DMS114 treated with DMSO at 0.1 percent for 48 hours (cell line): ENCODE data around the gene AKR1C2.
"Not testable (repeated sequence)": the region's sequence is repeated elsewhere in the genome, so short reads cannot be mapped to it uniquely, and the experiment has no call there.

Experiments used
- DNase-seq: peaks from one replicate; lab custom pipeline; 2025; ENCODE audit not compliant: unreplicated experiment; lab: John Stamatoyannopoulos, UW

Gene AKR1C2

DNA sequence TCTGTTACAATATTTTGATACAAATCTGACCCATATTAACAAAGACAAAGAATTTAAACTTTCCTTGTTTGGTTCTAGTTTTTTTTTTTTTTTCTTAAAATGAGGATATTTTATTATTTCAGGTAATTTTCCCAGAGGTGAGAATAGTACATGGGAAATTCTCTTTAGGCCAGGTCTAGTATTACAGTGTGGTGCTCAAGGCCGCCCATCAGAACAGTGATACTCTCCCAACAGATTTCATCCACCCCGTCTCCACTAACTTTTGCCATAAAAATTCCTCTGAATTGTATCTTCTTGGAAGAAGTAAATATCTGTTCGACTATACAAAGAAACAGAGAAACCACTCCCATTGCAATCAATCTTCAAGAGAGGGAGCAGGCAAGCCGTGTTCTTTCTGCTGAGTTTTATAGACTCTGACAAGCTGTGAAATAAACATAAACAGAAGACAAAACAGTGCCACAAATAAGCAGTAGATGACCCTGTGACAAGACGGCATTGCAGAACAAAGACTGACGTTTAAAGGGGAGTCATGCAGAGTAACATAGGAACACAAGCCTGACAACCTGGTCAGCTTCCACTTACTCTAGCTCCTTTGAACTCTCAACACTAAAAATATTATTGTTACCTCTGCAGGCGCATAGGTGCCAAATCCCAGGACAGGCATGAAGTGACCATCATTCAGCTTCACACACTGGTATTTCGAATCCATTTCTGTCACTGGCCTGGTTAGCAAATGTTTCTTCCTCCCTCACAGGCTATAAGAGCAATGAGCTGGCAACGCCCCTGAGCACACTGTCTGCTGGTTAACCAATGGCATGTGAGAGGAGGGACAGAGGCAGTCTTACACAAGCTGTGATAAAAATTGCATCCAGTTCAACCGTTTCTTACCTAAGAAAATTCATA, at the start of gene AKR1C2:
Gene AKR1C2 (minus strand): TSS at position 731 of the 903 bp plus-strand sequence. CDS start 22 bp downstream, at position 709.
- not testable (repeated sequence) for DNase-seq

DNA sequence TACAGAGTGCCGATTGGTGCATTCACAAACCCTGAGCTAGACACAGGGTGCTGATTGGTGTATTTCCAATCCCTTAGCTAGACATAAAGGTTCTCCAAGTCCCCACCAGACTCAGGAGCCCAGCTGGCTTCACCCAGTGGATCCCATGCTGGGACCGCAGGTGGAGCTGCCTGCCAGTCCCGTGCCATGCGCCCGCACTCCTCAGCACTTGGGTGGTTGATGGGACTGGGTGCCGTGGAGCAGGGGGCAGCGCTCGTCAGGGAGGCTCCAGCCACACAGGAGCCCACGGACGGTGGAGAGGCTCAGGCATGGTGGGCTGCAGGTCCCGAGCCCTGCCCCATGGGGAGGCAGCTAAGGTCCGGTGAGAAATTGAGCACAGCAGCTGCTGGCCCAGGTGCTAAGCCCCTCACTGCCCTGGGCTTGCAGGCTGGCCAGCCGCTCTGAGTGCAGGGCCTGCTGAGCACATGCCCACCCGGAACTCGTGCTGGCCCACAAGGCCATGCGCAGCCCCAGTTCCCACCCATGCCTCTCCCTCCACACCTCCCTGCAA, 49.4 kb upstream of the AKR1C2 start:
- DNase-seq: not testable (repeated sequence)

DNA sequence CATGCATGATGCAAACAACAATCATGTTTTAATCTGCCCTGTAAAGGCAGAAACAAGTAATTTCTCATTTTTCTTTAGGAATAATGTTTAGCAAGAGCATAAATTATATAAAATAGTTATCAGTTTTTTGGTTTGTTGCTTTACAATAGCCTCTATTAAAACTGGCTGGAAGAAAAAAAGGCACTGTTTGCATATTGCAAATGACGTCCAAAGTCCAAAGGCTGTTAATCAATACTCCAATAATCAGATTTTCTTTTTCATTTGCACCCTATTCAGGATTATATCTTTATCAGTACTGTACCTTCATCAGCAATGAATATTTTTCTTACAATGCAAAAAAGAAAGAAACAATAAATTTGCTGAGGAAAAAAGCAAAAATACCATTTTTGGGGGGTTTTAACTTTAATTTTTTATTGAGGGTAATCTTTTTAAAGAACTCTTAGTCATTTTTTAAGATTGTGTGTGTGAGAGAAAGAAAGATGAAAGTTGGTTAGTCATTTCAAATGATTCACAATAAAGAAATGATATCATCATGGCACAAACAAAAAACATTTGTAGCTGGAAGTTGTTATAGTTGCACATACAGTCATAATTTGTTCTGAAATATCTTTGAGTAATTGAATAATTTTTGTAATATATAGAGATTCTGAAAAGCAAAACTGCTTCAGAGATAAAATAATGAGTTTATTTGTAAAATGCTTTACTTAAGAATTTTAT, 44.4 kb upstream of the AKR1C2 start:
- DNase-seq: no peak

DNA sequence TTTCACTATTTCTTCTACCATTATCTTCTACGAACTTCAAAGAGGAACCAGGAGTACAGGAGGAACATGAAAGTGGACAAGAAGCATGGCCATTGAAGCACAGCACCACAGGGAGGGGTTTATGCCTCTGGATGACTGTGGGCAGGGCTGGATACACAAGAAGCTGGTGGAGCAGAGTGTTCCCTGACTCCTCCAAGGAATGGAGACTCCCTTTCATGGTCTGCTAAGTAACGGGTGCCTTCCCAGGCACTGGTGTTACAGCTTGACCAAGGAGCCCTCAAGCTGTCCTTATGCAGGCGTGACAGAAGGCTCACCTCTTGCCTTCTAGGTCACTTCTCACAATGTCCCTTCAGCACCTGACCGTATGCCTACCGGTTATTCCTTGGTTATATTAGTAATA, 43.4 kb upstream of the AKR1C2 start:
- not testable (repeated sequence) for DNase-seq

DNA sequence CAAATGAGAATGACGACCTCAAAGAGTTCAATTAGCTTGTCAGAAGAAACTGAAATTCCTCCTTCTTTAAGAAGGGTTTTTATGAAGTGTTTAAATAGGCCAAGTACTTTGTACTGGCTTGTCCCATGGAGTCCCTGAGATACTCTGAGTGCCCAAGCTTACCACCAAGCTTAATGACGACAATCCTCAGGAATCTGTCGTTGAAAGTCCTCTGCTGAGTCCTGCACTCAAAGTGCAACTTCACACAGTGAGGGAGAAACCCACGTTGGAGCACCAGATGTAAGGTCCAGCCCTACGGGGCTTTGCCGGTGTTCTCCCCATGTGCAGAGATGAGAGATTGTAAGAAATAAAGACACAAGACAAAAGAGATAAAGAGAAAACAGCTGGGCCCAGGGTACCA, 42.8 kb upstream of the AKR1C2 start:
- no peak for DNase-seq

DNA sequence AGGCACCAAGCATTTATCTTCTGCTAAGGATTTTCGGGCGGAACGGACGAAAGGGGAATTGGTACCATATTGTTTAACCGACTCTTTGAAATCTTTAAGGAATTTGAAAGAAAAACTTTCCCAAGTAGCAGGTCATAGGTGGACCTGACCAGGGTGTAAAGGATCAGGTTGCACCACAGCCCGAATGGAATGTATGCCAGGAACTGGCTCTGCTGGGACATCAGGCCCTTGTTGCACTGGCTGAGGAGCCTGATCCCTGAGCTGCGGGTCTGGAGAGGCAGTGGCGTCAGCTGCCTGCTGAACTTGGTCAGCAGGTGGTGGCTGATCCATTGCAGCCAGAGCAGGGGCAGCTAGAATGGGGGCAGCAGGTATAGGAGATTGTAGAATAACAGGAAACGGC, 41.4 kb upstream of the AKR1C2 start:
- no peak for DNase-seq

DNA sequence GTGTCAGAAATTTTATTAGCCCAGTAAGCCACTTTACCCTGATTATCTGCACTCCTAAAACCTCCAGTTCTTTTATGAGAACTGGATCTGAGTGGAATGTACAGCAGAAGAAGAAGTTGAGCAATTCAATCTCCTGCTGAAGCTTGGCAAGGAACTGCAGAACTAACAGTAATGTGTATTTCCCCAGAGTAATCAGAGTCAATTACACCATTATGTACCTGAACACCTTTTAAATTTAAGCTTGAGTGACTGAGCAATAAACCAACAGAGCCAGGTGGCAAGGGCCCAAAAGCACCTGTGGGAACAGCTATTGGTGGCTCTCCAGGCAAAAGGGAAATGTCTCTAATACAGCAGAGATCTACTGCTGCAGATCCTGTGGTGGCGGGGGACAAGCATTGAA, 40.1 kb upstream of the AKR1C2 start:
- DNase-seq: no peak

DNA sequence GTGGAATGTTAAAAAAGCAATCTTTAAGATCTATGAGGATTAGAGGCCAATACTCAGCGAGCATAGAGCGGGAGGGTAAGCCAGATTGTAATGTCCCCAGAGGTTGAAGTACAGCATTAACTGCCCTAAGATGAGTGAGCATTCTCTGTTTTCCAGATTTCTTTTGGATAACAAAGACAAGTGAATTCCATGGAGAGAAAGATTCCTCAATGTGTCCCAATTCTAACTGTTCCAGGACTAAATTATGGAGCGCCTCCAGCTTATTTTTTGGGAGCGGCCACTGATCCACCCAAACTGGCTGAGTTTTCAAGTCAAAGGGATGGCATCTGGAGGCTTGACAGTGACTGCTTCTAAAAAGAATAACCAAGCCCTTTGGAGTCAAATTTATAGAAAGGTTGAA, 39.3 kb upstream of the AKR1C2 start:
- DNase-seq: no peak

DNA sequence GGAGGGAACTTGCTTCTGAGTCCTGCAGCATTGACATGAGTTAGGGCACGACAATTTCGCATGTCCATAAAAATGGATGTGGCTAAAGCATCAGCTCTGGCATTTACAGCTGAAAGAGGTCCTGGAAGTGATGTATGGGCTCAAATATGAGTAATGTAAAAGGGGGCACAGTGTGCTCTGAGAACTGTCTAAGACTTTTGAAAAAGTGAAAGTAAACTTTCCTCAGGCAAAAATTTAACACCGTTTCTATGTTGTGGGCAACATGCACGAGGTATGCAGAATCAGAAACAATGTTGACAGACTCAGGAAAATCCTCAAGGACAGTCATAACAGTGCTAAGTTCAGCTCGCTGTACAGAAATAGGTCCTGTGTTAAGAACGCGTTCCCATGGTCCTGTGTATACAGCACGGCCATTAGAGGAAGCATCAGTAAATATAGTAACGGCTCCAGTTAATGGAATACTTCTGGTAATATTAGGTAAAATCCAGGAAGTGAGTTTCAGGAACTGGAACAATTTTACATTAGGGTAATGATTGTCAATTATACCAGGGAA, 37.9 kb upstream of the AKR1C2 start:
- no peak for DNase-seq

DNA sequence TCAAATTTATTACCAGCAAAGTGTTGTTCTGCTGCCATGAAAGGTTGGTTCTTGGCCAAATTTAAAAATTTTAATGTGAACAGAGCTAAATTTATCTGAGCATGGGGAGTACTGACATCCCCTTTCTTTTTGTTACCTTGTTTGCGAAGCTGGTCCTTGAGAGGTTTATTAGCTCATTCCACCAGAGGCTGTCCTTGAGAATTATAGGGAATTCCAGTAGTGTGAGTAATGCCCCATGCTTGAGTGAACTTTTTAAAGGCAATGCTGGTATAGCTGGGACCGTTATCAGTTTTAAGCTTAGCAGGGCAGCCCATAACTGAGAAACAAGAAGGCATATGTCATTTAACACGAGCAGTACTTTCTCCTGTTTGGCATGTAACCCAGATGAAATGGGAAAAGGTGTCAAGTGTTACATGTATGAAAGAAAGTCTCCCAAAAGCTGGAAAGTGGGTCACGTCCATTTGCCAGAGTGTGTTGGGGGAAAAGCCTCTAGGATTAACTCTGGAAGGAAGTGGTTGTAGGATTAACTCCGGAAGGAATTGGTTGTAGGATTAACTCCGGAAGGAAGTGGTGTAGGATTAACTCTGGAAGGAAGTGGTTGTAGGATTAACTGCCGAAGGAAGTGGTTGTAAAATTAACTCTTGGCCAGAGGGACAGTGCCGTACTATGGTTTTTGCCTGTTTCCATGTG, 37.3 kb upstream of the AKR1C2 start:
- DNase-seq: no peak

DNA sequence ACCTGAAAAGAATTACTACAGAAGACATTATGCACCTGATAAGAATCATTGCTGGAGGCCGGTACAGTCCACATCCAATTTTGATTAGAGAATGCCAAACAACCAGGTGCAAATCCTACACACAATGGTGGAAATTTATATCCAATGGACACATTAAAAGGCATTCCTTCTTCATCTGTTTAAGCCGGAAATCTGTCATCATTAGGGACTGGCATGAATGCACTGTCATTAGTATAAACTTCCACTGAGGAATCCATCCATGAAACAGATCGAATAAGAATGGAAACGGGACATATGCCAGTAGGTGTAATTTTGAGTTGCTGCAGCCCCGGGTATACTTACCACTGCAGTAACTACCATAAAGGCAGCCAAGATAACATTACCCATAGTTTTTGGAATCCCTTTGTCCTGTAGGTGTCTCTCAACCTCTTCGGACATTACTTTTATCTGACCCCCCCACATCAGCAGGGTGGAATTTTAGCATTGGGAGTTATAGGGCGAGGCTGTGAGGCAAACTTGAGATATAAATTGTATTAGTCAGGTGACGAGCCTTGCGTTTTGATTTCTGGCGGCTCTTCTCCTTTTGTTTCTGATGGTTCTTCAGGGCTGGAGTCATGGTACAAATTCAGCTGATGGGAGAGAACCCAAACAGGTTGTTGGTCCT, 36.5 kb upstream of the AKR1C2 start:
- DNase-seq: no peak

DNA sequence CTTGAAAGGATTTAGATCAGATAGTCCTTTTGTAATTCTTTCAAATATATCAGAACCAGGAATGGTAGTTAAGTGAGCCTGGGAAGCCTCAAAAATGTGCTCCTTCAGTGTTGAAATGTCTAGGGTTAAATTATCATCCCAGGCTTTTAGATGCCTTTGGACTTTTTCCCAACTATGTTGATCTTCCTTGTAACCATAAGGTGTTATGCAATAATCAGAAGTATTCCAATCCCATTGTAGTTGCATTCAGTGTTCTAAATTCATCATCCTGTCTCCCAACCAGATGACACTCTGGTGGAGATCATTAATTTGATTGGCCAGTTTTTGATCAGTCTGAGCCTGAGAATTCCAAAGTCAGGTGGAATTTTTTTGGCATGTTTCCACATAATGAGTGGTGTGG, 35.1 kb upstream of the AKR1C2 start:
- DNase-seq: no peak

DNA sequence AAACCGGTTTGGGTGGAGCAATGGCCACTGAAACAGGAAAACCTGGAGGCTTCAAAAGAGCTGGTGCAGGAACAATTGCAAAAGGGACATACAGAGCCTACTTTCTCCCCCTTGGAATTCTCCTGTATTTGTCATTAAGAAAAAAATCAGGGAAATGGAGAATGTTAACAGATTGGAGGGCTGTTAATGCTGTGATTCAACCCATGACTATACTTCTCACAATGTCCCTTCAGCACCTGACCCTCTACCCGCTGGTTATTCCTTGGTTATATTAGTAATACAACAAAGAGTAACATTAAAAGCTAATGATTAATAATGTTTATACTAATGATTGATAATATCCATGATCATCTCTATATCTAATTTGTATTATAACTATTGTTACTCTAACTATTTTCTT, 34.4 kb upstream of the AKR1C2 start:
- no peak for DNase-seq

DNA sequence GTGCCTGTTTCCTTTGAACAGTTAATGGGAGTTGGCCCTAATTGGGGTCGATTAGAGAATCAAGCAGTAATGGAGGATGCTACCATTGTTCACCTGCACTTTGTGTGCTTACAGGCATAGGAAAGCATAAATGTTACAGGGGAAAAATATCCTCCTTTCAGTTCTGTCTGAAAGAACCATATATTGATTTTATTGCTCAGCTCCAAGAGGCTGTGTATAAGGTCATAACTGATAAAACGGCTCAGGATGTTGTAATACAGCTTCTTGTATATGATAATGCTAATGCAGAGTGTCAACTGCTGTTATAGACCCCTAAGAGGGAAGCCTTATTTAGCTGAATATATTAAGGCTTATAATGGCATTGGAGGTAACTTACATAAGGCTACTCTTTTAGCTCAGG, 32.9 kb upstream of the AKR1C2 start:
- no peak for DNase-seq

DNA sequence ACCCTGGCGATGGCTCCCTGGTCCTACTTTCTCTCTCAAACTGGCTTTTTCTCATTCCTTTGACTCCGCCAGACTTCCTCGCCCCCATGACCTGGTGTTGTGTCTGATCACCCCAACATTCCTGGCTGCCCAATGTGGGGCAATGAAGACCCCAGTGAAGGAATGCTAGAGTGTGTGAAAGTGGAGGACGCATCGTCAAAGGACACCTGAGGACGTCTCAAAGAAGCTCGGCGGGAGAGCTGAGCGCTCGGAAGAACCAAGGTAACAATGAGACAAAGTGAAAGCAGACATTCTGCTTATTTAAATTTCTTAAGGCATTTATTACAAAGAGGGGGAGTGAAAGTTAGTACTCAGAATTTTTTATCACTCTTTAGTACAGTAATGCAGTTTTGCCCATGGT, 31.7 kb upstream of the AKR1C2 start:
- DNase-seq: no peak

DNA sequence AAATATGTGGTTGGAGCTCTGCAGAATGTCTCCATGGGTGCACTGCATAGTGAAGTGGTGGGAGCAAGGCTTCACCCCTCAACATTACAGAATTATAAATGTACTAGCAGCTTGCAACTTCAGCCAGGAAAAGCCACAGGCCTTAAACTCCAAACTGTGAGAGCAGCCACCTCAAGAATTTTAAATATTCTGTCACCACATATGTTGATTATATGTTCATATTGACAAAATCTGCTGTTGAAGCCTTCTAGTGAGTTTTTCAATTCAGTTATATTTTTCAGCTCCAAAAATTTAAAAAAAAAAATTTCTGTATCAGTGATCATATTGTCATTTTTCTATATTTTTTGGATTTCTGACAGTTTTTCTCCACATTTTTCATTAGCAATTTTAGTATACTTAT, 30.9 kb upstream of the AKR1C2 start:
- no peak for DNase-seq

DNA sequence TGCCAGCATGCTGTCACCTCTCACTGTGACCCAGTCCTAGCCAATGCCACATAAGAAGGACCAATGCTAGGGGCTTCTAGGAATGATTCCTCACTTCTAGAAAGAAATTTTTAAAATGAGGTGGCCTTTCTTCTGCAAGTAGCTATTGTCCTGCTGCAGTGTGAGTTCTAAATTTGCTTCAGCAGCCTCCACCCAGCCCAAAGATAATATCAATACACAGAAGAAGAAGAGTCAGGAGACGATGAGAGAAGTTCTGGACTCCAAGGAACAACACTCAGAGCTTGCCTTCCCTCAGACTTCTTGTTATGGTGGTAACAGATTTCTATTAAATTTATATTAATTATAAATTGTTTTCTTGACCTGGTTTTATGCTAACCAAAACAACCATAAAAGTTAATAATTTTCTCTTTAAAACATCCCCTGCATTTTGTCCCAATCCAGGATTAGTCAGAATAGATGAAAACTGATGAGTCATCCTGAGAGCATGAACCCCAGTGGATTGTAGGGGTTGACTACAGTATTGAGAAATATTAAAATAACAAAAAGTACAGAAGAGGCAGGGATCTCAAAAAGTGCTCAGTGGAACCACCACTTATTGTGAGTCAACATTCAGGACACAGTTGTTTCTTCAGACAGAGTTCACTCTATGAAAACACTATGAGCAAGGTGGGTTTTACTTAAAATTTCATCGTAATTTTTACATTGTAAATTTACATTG, 29.6 kb upstream of the AKR1C2 start:
- no peak for DNase-seq

DNA sequence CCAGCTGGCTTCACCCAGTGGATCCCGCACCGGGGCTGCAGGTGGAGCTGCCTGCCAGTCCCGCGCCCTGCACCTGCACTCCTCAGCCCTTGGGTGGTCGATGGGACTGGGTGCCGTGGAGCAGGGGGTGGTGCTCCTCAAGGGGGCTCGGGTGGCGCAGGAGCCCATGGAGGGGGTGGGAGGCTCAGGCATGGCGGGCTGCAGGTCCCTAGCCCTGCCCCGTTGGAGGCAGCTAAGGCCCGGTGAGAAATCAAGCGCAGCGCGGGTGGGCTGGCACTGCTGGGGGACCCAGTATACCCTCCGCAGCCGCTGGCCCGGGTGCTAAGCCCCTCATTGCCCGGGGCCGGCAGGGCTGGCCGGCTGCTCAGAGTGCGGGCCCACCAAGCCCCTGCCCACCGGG, 28.8 kb upstream of the AKR1C2 start:
- not testable (repeated sequence) for DNase-seq

DNA sequence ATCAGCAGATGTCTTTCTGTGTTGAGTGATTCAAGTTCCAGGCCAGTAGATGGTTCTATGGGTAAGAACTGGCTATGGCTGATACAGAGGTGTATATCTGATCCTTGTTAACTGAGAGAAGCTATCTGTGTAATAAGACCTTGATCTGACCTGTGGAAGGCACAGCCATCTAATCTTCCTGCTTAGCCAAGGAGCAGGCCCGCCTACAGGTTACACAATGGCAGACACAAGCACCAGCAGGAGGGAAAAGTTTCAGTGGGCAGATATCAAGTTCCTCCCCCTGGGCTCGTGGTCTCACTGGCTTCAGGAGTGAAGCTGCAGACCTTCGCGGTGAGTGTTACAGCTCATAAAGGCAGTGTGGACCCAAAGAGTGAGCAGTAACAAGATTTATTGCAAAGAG, 27.9 kb upstream of the AKR1C2 start:
- not testable (repeated sequence) for DNase-seq

DNA sequence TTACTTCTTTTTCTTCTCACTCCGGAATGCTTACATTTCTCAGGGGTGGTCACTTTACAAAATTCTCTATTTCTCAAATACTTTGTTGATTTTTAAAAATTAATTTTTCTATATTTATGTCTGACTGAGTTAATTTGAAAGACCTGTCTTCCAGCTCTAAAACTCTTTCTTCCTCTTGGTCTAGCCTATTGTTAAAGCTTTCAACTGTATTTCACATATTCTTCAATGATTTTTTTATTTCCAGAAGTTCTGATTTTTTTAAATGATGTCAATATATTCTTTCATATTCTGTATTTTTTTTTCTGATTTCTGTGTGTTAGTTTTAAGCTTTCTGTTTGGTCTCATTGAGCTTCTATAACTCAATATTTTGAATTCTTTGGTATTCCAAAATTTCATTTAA, 27.3 kb upstream of the AKR1C2 start:
- DNase-seq: no peak
